IPS DF 4.7 (cell line): ENCODE results near the gene TMEM95.

Experiments
- DNase-seq: peaks from one replicate; pipeline ENCODE4 v3.0.0-alpha.2; 2013; ENCODE audit warnings: low spot score; ENCODE audit errors: extremely low read depth

TMEM95 gene

DNA sequence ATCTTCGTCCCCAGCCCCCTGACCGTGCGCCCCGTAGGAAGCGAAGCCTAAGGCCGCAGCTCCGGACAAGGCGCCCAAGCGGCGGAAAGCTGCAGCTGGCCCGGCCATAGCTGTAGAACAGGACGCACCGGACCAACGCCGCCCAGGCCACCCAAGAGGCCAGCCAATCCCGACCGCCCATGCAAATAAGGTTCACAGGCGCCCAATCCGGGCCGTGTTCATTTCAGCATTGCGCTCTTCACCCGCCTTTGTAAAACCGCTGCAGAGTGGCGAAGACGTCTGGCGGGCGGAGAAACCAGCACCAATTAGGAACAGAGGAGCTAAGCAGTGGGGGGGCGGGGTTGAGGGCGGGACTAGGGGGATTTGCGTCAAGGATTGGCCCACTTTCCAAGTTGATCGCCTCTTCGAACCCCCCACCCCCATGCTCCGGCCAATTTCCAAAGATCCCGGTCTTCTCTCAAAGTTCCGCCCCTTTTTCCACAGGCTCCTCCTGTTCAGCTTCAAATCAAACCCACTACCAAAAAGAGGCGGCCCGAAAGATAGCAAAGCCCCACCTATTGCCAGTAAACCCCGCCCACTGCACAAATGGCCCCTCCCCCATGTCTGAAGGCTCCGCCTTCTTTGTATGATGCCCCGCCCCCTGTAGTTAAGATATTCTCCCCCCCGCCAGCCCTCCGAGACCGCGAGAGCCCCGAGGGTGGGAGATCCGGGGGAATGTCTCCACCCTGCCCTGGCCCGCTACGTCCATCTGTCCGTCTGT lies 49.2 kb downstream of the TMEM95 start, which contains the start of gene TMEM256:
Gene TMEM256 (minus strand): TSS at position 121 of the 760 bp plus-strand sequence. CDS start 13 bp downstream, at position 108.
- DNase-seq: peak; percentile 97

- no peak for DNase-seq
These were observed 49.9 kb downstream of the TMEM95 start for GRCh38 chr17:7404737-7405349.

- no peak for DNase-seq
These were observed 50.6 kb downstream of the TMEM95 start for GRCh38 chr17:7405350-7406234.

DNA sequence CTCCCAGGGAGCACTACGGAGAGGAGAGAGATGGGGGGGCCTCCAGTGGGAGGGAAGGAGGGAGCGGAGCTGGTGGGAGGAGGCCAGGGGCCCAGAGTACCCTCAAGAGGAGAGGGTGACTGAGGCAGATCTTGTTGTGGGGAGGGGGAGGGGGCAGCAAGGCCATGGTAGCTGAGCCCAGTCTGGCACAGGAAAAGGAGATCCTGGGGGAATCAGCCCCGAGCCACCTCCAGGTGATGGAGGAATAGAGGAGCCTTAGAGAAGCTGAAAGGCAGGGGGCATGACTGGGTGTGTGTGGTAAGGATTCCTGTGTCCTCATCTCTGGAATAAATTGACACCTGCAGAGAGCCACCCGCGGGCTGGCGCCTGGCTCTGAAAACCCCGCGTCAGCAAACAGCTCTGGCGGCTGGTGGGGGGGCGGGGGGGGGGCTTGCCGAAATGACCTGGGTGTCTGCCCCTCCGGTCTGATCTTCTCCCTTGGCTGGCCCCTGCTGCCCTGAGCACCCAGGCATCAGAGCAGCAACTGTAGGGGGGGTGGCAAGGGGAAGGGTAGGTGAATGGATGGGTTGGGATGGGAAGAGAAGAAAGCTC lies 51.4 kb downstream of the TMEM95 start:
- no peak for DNase-seq
